Erythroblast (primary cell): ENCODE data around the gene OR52K1.

Experiments
- GATA1 ChIP-seq: IDR thresholded peaks from 2 replicates; pipeline ENCODE4 v1.6.1; 2011; ENCODE audit warnings: low read depth, mild to moderate bottlenecking, control low read depth, low read length, moderate library complexity
- POLR2A ChIP-seq: IDR thresholded peaks from 2 replicates; pipeline ENCODE4 v1.6.1; 2011; ENCODE audit warnings: mild to moderate bottlenecking, low read length

GRCh38 chr11:4508886-4509285 lies 26.4 kb downstream of the OR52K1 start:
- no peak for TF ChIP-seq POLR2A
- no peak for TF ChIP-seq GATA1
